Fibroblast of lung (primary cell): ENCODE results near the gene STK11IP.

Experiments
- CTCF ChIP-seq, 2 donors: IDR thresholded peaks in 1 of 2; conservative IDR thresholded peaks in 1 of 2; 1 replicate in 1 of 2; 2 replicates in 1 of 2; pipeline ENCODE4 v1.5.1; 2011 to 2012; ENCODE audit warnings: low read length in 2 of 2, control low read depth in 1 of 2, inconsistent platforms in 1 of 2, low read depth in 1 of 2, mild to moderate bottlenecking in 1 of 2
- EZH2 ChIP-seq: IDR thresholded peaks from 2 replicates; pipeline ENCODE4 v1.5.1; 2012; ENCODE audit warnings: low read length, control low read depth, mild to moderate bottlenecking; ENCODE audit errors: missing control alignments

DNA sequence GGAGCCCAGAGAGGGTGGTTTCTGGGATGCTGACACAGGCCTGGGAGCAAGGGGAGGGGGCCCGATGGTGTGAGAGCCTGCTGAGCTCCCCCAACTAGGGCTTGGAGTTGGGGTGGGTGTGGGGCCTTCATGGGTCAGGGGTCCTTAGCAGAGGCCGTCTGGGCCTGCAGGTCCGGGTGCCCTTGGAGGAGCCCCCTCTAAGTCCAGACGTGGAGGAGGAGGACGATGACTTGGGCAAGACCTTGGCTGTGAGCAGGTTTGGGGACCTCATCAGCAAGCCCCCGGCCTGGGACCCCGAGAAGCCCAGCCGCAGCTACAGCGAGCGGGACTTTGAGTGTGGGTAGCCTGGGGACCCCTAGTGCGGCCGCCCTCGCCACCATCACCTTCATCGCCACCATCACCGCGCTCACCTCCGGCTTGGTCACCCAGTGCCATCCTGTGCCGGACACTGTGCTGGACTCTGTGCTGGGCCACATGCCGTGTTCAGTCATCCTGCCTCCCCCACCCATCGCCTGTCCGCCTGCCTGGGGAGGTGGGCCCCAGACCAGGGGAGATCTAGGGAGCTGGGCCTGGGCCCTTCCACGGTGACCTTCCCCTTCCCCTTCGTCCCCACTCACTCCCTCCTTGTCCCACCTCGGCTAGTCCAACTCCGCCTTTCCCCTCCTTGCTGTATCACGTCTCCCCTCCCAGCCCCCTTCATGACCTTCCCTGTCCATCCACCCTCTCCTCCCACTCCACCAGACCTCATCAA is 30.8 kb downstream of the STK11IP start:
- no peak for TF ChIP-seq CTCF (conservative IDR thresholded peaks at IDR 0.05 in 1 of 2, IDR thresholded peaks at IDR 0.05 in 1 of 2; ENCODE audit: low read depth in 1 of 2, low read length in 2 of 2)
- no peak for TF ChIP-seq EZH2
